GM10248 (cell line): ENCODE measurements around the gene KHDC1L.

Source experiments
- CTCF ChIA-PET: fragments of 300-600 bp; sonication (Branson Sonifier 250); formaldehyde crosslinking; extraction: SDS; loops from one replicate; lab custom pipeline; 2021; ENCODE audit warnings: antibody characterized with exemption; lab: Yijun Ruan, JAX
- POLR2A ChIA-PET: fragments of 350-650 bp; sonication (Branson Sonifier 250); formaldehyde crosslinking; extraction: SDS; loops from one replicate; lab custom pipeline; 2020; ENCODE audit warnings: antibody characterized with exemption; lab: Yijun Ruan, JAX
- DNase-seq: peaks from one replicate; pipeline ENCODE4 v3.0.0; 2012; ENCODE audit errors: extremely low spot score
- TF ChIP-seq, protein P1 (sequence below): IDR thresholded peaks from 2 replicates; pipeline ENCODE4 v1.5.1; 2012; ENCODE audit warnings: mild to moderate bottlenecking, low read depth; ENCODE audit errors: extremely low read depth, missing control alignments, control extremely low read depth

Gene KHDC1L

GRCh38 chr6:73252703-73253102 is 27.4 kb upstream of the KHDC1L start:
- TF ChIP-seq, protein P1, sequence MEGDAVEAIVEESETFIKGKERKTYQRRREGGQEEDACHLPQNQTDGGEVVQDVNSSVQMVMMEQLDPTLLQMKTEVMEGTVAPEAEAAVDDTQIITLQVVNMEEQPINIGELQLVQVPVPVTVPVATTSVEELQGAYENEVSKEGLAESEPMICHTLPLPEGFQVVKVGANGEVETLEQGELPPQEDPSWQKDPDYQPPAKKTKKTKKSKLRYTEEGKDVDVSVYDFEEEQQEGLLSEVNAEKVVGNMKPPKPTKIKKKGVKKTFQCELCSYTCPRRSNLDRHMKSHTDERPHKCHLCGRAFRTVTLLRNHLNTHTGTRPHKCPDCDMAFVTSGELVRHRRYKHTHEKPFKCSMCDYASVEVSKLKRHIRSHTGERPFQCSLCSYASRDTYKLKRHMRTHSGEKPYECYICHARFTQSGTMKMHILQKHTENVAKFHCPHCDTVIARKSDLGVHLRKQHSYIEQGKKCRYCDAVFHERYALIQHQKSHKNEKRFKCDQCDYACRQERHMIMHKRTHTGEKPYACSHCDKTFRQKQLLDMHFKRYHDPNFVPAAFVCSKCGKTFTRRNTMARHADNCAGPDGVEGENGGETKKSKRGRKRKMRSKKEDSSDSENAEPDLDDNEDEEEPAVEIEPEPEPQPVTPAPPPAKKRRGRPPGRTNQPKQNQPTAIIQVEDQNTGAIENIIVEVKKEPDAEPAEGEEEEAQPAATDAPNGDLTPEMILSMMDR: no peak

GRCh38 chr6:73250016-73250415 is 24.7 kb upstream of the KHDC1L start:
- TF ChIP-seq, protein P1: no peak
- no peak for DNase-seq
- POLR2A ChIA-PET: no interaction called here
- CTCF ChIA-PET: no interaction called here

More at GRCh38 chr6:73252703-73253102, 27.4 kb upstream of the KHDC1L start:
- ChIA-PET CTCF (interaction anchor here (1.1 to 1.7 kb wide), 3 partner anchors 9 to 841 kb away, joined by 3 to 4 read pairs (median 4); no protein-coding TSS in a partner anchor), POLR2A (no interaction called here)
- no peak for DNase-seq

DNA sequence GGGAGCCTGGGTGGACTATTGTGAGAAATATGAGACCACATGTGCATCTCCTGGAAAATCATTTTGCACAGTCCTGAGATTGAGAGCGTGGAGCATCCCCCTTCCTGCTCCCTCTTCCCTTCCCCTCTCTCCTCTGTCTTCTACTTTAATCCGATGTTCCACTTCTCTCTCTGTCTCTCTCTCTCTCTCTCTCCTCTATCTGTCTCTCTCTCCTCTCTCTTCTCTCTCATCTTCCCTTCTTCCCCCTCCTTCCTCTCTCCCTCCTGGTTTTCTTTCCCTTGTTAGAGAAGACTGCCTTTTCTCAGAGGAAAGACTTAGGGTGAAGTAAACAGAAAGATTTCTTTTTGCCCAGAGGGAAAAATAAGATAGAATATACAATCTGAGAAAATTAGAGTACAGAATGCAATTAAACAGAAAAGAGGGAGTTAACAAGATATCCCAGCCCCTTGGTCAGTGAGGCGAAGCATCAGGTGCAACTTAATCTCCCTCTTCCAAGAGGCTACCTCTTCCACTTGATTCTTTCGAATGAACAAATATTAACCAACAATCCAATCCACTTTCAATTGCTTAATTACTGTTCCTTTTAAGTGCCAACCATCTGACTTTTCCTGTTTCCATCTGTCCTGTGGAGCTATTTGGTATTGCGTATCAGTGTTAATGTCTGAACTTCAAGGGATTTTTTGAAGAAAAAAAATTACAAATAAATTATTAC is 23.1 kb upstream of the KHDC1L start:
- POLR2A ChIA-PET: no interaction called here
- TF ChIP-seq, protein P1: no peak
- CTCF ChIA-PET: no interaction called here
- DNase-seq: no peak

DNA sequence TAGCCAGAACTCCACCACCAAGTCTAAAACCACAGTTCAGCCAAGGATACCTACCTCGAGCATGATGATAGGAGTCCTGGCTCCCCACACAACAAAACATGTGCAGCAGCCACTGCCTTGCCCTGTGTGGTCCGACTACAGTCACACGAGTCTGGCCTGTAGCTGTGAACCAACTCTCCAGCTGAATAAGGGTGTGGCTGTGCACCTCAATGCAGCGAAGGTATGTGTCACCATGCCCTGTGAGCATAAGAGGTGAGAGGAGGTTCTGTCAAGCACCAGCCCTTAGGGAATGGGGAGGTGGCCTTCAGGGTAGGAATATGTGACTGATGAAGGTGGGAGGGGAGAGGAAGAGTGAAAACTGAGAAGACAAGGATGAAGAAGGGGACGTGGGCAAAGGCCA is 16.7 kb upstream of the KHDC1L start:
- ChIA-PET POLR2A (no interaction called here), CTCF (no interaction called here)
- no peak for DNase-seq
- TF ChIP-seq, protein P1: no peak

DNA sequence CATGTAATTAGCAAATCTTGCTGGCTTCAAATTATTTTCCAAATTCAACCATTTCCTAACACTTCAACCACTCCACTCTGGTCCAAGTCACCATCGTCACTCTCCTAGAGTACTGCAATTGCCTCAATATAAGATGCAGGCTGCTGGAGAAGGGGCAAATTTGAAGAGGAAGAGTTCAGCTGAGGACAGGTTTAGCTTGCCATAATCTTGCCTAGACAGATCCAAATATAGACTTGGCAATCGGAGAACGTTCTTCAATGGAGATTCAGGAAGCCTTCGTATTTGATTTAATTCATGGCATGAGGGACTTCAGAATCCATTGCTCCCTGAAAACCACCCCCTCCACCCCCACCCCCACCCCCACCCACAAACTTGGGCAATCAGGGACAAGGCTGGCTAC is 15.4 kb upstream of the KHDC1L start:
- ChIA-PET CTCF (no interaction called here), POLR2A (no interaction called here)
- TF ChIP-seq, protein P1: no peak
- DNase-seq: no peak

- DNase-seq: no peak
- CTCF ChIA-PET: interaction anchor here (0.8 to 1.2 kb wide), 2 partner anchors 9 to 25 kb away, joined by 3 to 4 read pairs; no protein-coding TSS in a partner anchor
- TF ChIP-seq, protein P1: no peak
- POLR2A ChIA-PET: no interaction called here
Observed at GRCh38 chr6:73236144-73236750, 11.0 kb upstream of the KHDC1L start.
